Smooth muscle cell (in vitro differentiated cells): ENCODE data around the gene LINC00632. TPM values are rescaled to one million over a fixed set of nuclear protein-coding genes. Genes with fewer than 3 reads are reported as not detected.

Experiments used
- DNase-seq: peaks from one replicate; lab custom pipeline; 2025; ENCODE audit not compliant: unreplicated experiment; lab: John Stamatoyannopoulos, UW
- H2AFZ ChIP-seq: fragments of 200-600 bp; sonication (generic); 2 replicates; pipeline ENCODE4 v1.6.0; 2016; ENCODE audit warnings: antibody characterized with exemption, low read depth, mild to moderate bottlenecking
- H3F3A ChIP-seq: fragments of 200-600 bp; sonication (generic); 2 replicates; pipeline ENCODE4 v1.6.0; 2017; ENCODE audit warnings: antibody characterized with exemption, low read depth
- H3K27ac ChIP-seq: fragments of 200-600 bp; sonication (generic); 2 replicates; pipeline ENCODE4 v1.5.1; 2016; ENCODE audit warnings: low read depth, mild to moderate bottlenecking
- H3K27me3 ChIP-seq: fragments of 200-600 bp; sonication (generic); 2 replicates; pipeline ENCODE4 v1.6.1; 2016; ENCODE audit warnings: low read depth, mild to moderate bottlenecking
- H3K36me3 ChIP-seq: fragments of 200-600 bp; sonication (generic); 2 replicates; pipeline ENCODE4 v1.5.1; 2016; ENCODE audit warnings: low read depth
- H3K4me1 ChIP-seq: fragments of 200-600 bp; sonication (generic); 2 replicates; pipeline ENCODE4 v1.5.1; 2016; ENCODE audit warnings: low read depth
- H3K4me2 ChIP-seq: fragments of 200-600 bp; sonication (generic); 2 replicates; pipeline ENCODE4 v1.6.0; 2016; ENCODE audit warnings: mild to moderate bottlenecking
- H3K4me3 ChIP-seq: fragments of 200-600 bp; sonication (generic); 2 replicates; pipeline ENCODE4 v1.5.1; 2016; ENCODE audit warnings: mild to moderate bottlenecking
- H3K79me2 ChIP-seq: fragments of 200-600 bp; sonication (generic); 2 replicates; pipeline ENCODE4 v1.6.0; 2016; ENCODE audit warnings: low read depth, mild to moderate bottlenecking
- H3K9ac ChIP-seq: fragments of 200-600 bp; sonication (generic); 2 replicates; pipeline ENCODE4 v1.6.0; 2016; ENCODE audit warnings: low read depth
- H3K9me3 ChIP-seq: fragments of 200-600 bp; sonication (generic); replicated peaks from 2 replicates; pipeline ENCODE4 v1.5.1; 2016; ENCODE audit warnings: low read depth
- H4K20me1 ChIP-seq: fragments of 200-600 bp; sonication (generic); 2 replicates; pipeline ENCODE4 v1.6.0; 2016; ENCODE audit warnings: low read depth
- CTCF ChIP-seq: fragments of 200-600 bp; sonication (generic); IDR thresholded peaks from 2 replicates; pipeline ENCODE4 v1.5.1; 2017; ENCODE audit warnings: borderline replicate concordance, mild to moderate bottlenecking, antibody characterized with exemption; ENCODE audit not compliant: insufficient read depth, poor library complexity, severe bottlenecking
- WGBS: methylation state at CpG from one replicate; pipeline ENCODE4 v1.1.7; 2016; ENCODE audit warnings: low lambda C conversion rate; 5-methylcytosine and 5-hydroxymethylcytosine counted together
- polyA plus RNA-seq: library from polyadenylated mRNA; unstranded; fragments of >200 nt; fragmentation: Nextera tagmentation; extraction: Ambion mirVana; gene quantifications from 2 replicates; pipeline ENCODE4 v1.2.1, GENCODE V29; 2016
- total RNA-seq: library from RNA; depleted of rRNA; stranded (reverse); fragments of >200 nt; gene quantifications from 2 replicates; pipeline ENCODE4 v1.2.3, GENCODE V29; 2014

Gene LINC00632
- total and polyA plus RNA-seq, 2 experiments from 2014 or later: 109 to 770 TPM

- Histone ChIP-seq H3F3A (no peaks in the 10 kb centered on the region), H3K79me2 (no peaks in the 10 kb centered on the region), H3K4me1 (no peaks in the 10 kb centered on the region), H3K9ac (no peak overlapping the region), H3K4me2 (no peak overlapping the region), H3K9me3 (peaks cover 12% of the 10 kb centered on the region), H3K27ac (no peak overlapping the region), H2AFZ (no peak overlapping the region), H3K36me3 (no peaks in the 10 kb centered on the region), H3K27me3 (no peaks in the 10 kb centered on the region), H4K20me1 (no peaks in the 10 kb centered on the region), H3K4me3 (no peak overlapping the region)
- 68% methylated on average over 6 of the region's 6 CpGs for WGBS
- DNase-seq: no peak
- no peak for TF ChIP-seq CTCF
These were observed 106.3 kb downstream of the LINC00632 start for GRCh38 chrX:140815868-140816267.

GRCh38 chrX:140817943-140818342 lies 108.4 kb downstream of the LINC00632 start:
- Histone ChIP-seq H3K9ac (no peak overlapping the region), H3K36me3 (no peaks in the 10 kb centered on the region), H3K9me3 (peaks cover under 1% of the 10 kb centered on the region), H3K27ac (no peak overlapping the region), H3K79me2 (no peaks in the 10 kb centered on the region), H3K27me3 (no peaks in the 10 kb centered on the region), H2AFZ (no peak overlapping the region), H3F3A (no peaks in the 10 kb centered on the region), H3K4me2 (no peak overlapping the region), H4K20me1 (no peaks in the 10 kb centered on the region), H3K4me1 (no peaks in the 10 kb centered on the region), H3K4me3 (no peak overlapping the region)
- no peak for DNase-seq
- WGBS: 34% methylated on average over 6 of the region's 6 CpGs
- peak; percentile 49 for TF ChIP-seq CTCF

GRCh38 chrX:140821280-140821679 lies 111.7 kb downstream of the LINC00632 start:
- H3K9me3 ChIP-seq: no peaks in the 10 kb centered on the region
- TF ChIP-seq CTCF: no peak
- no peaks in the 10 kb centered on the region for H3K4me1 ChIP-seq
- H2AFZ ChIP-seq: no peak overlapping the region
- no peaks in the 10 kb centered on the region for H4K20me1 ChIP-seq
- DNase-seq: no peak
- 47% methylated on average over 3 of the region's 3 CpGs for WGBS
- H3K9ac ChIP-seq: no peak overlapping the region
- no peak overlapping the region for H3K4me2 ChIP-seq
- H3F3A ChIP-seq: no peaks in the 10 kb centered on the region
- H3K79me2 ChIP-seq: no peaks in the 10 kb centered on the region
- H3K4me3 ChIP-seq: no peak overlapping the region
- H3K27me3 ChIP-seq: no peaks in the 10 kb centered on the region
- no peaks in the 10 kb centered on the region for H3K36me3 ChIP-seq
- no peak overlapping the region for H3K27ac ChIP-seq

- Histone ChIP-seq H3F3A (no peaks in the 10 kb centered on the region), H2AFZ (no peak overlapping the region), H3K27ac (no peak overlapping the region), H3K36me3 (no peaks in the 10 kb centered on the region), H4K20me1 (no peaks in the 10 kb centered on the region), H3K79me2 (no peaks in the 10 kb centered on the region), H3K4me1 (no peaks in the 10 kb centered on the region), H3K27me3 (no peaks in the 10 kb centered on the region), H3K4me3 (no peak overlapping the region), H3K9ac (no peak overlapping the region), H3K4me2 (no peak overlapping the region), H3K9me3 (no peaks in the 10 kb centered on the region)
- no peak for DNase-seq
- TF ChIP-seq CTCF: no peak
- WGBS: 53% methylated on average over 1 of the region's 1 CpG
These were observed 112.6 kb downstream of the LINC00632 start for GRCh38 chrX:140822184-140822583.
